K562 (cell line): ENCODE measurements around the gene PAQR6. TPM values are rescaled to one million over a fixed set of nuclear protein-coding genes. Genes with fewer than 3 reads are reported as not detected.
A peak's percentile ranks its signal among the peaks of the same experiment; 100 is the strongest.

Experiments
- ATAC-seq: fragments of 200-7000 bp; cut with Tn5 transposase; 3 replicates; pipeline ENCODE4 v1.9.1; 2020; ENCODE audit warnings: moderate library complexity
- BruUV-seq: library from RNA; stranded (reverse); fragments of 400-500 nt; replicated peaks from 2 replicates; lab custom pipeline; 2021; lab: Mats Ljungman, UMichigan
- CTCF ChIA-PET: fragments of 300-600 bp; formaldehyde crosslinking; extraction: SDS; loops from one replicate; lab custom pipeline; 2021; ENCODE audit warnings: low intra/inter-chr PET ratio; lab: Yijun Ruan, JAX
- POLR2A ChIA-PET: fragments of 300-600, 350-650 bp; sonication (Branson Sonifier 250); formaldehyde crosslinking; extraction: SDS; loops from one replicate; lab custom pipeline; 2021; ENCODE audit warnings: antibody characterized with exemption, inconsistent platforms; lab: Yijun Ruan, JAX
- DNase-seq, 4 experiments: peaks; one replicate each; pipeline versions ENCODE4 v3.0.0 to v3.0.0-alpha.2; 2011 to 2018; ENCODE audit warnings: low spot score in 3 of 4, mixed read lengths in 3 of 4; ENCODE audit errors: extremely low read depth in 1 of 4
- FAIRE-seq: peaks from 2 replicates; lab custom pipeline; 2011; peaks lifted over from hg19 to GRCh38; lab: Jason Lieb, UNC
- H2AFZ ChIP-seq: 2 replicates; pipeline ENCODE4 v1.6.0; 2011; ENCODE audit warnings: low read depth, low read length, control low read depth, inconsistent platforms
- H3K27ac ChIP-seq: fragments of 200-600 bp; 3 replicates; pipeline ENCODE4 v1.8.0; 2011; ENCODE audit warnings: low read depth, mild to moderate bottlenecking, control low read depth, inconsistent platforms, low read length, moderate library complexity, mixed read lengths; ENCODE audit errors: extremely low read depth
- H3K27me3 ChIP-seq, 2 experiments: fragments of 300-600 bp in 1 of 2; 2 replicates in 1 of 2; 3 replicates in 1 of 2; pipeline versions ENCODE4 v1.6.0 to v1.8.0; 2011; ENCODE audit warnings: inconsistent platforms in 2 of 2, low read length in 2 of 2, mild to moderate bottlenecking in 1 of 2, mixed read lengths in 1 of 2, moderate library complexity in 1 of 2; ENCODE audit not compliant: control insufficient read depth in 2 of 2, insufficient read depth in 2 of 2
- H3K36me3 ChIP-seq: fragments of 300-600 bp; 3 replicates; pipeline ENCODE4 v1.8.0; 2011; ENCODE audit warnings: mild to moderate bottlenecking, low read length, inconsistent platforms; ENCODE audit not compliant: control insufficient read depth, insufficient read depth
- H3K4me1 ChIP-seq, 2 experiments: fragments of 200-600 bp in 1 of 2; replicated peaks in 1 of 2; 2 replicates in 1 of 2; 3 replicates in 1 of 2; pipeline versions ENCODE4 v1.5.1 to v1.8.0; 2011; ENCODE audit warnings: inconsistent platforms in 2 of 2, low read length in 2 of 2, mild to moderate bottlenecking in 1 of 2, mixed read lengths in 1 of 2, moderate library complexity in 1 of 2; ENCODE audit not compliant: control insufficient read depth in 2 of 2, insufficient read depth in 2 of 2
- H3K4me2 ChIP-seq: 2 replicates; pipeline ENCODE4 v1.6.1; 2011; ENCODE audit warnings: low read length, control low read depth, inconsistent platforms, mixed read lengths; ENCODE audit not compliant: insufficient read depth
- H3K4me3 ChIP-seq: fragments of 200-600 bp; sonication (generic), shearing (Covaris generic); 2 replicates; pipeline ENCODE4 v1.5.1; 2016; ENCODE audit warnings: control low read depth, inconsistent platforms
- H3K79me2 ChIP-seq: fragments of 200-600 bp; 3 replicates; pipeline ENCODE4 v1.8.0; 2011; ENCODE audit warnings: low read length, inconsistent platforms; ENCODE audit not compliant: control insufficient read depth, insufficient read depth
- H3K9ac ChIP-seq, 2 experiments: 2 replicates each; pipeline versions ENCODE4 v1.6.0 to v1.6.1; 2011; ENCODE audit warnings: low read depth in 2 of 2, low read length in 2 of 2, control low read depth in 1 of 2, inconsistent platforms in 1 of 2, mild to moderate bottlenecking in 1 of 2, mixed read lengths in 1 of 2; ENCODE audit not compliant: insufficient read depth in 1 of 2
- H3K9me1 ChIP-seq: one replicate; pipeline ENCODE4 v1.6.0; 2011; ENCODE audit warnings: inconsistent platforms, mild to moderate bottlenecking, low read length, moderate library complexity; ENCODE audit not compliant: control insufficient read depth, insufficient read depth
- H3K9me3 ChIP-seq: replicated peaks from 2 replicates; pipeline ENCODE4 v1.5.1; 2011; ENCODE audit warnings: low read depth, low read length, inconsistent platforms; ENCODE audit not compliant: control insufficient read depth, insufficient read depth
- H4K20me1 ChIP-seq: replicated peaks from 2 replicates; pipeline ENCODE4 v1.6.1; 2011; ENCODE audit warnings: low read length, inconsistent platforms, mixed read lengths; ENCODE audit not compliant: control insufficient read depth, insufficient read depth
- KLF10 ChIP-seq: fragments of 250-450 bp; sonication (Bioruptor Pico); IDR thresholded peaks from 2 replicates; pipeline ENCODE4 v1.6.1; 2021; ENCODE audit warnings: matching md5 sums
- ZKSCAN8 ChIP-seq: fragments of 200-800 bp; sonication (Bioruptor generic); IDR thresholded peaks from 2 replicates; pipeline ENCODE4 v1.6.1; 2016; ENCODE audit warnings: missing genetic modification characterization, missing compliant biosample characterization
- WGBS: fragments of 100-300 bp; shearing (Covaris generic); methylation state at CpG from one replicate; pipeline ENCODE4 v1.1.6; 2016; ENCODE audit warnings: low coverage, mixed read lengths; ENCODE audit not compliant: insufficient coverage; ENCODE audit errors: missing lambda C conversion rate; 5-methylcytosine and 5-hydroxymethylcytosine counted together
- in situ Hi-C: fragments of 300-500 bp; cut with MboI; formaldehyde crosslinking; loops from 4 replicates; pipeline ENCODE4 v1.15.0; 2018; ENCODE audit warnings: inconsistent platforms, mixed read lengths
- intact Hi-C: fragments of 100-400 bp; cut with micrococcal nuclease; formaldehyde crosslinking; loops from 2 replicates; pipeline ENCODE4 v1.14.2; 2022
- polyA plus RNA-seq, 8 experiments: library from polyadenylated mRNA; depleted of rRNA in 4 of 8; stranded (reverse) in 5 of 8; unstranded in 3 of 8; fragments of >200 nt; fragmentation: Nextera tagmentation in 2 of 8; fragmentation: Illumina TruSeq in 1 of 8; extraction: Ambion mirVana in 2 of 8; extraction: Trizol in 1 of 8; gene quantifications; 2 replicates each; pipeline versions ENCODE4 v1.2.1 to v1.2.3, GENCODE V29; 2011 to 2014; ENCODE audit warnings: inconsistent platforms in 1 of 8, missing spikeins in 1 of 8
- total RNA-seq, 7 experiments: library from RNA; depleted of rRNA in 6 of 7; stranded (reverse); fragments of >200 nt in 6 of 7; fragmentation: Illumina TruSeq in 2 of 7; extraction: Trizol in 2 of 7; gene quantifications; 2 replicates each; pipeline versions ENCODE4 v1.2.1 to v1.2.3, GENCODE V29; 2011 to 2021; ENCODE audit warnings: low replicate concordance in 1 of 7
- TF ChIP-seq, protein P1 (sequence below), 3 experiments: fragments of 200-800 bp in 1 of 3; sonication (Bioruptor generic) in 1 of 3; sonication (generic) in 1 of 3; formaldehyde crosslinking in 1 of 3; IDR thresholded peaks; 2 replicates each; pipeline versions ENCODE4 v1.6.1 to v1.8.0; 2016 to 2022; ENCODE audit warnings: mild to moderate bottlenecking in 2 of 3, missing compliant biosample characterization in 2 of 3, missing genetic modification characterization in 2 of 3, missing genetic modification reagents in 1 of 3
- TF ChIP-seq, protein P2 (sequence below): fragments of 200-800 bp; sonication (Bioruptor generic); IDR thresholded peaks from 2 replicates; pipeline ENCODE4 v1.6.1; 2017; ENCODE audit warnings: missing genetic modification characterization, missing compliant biosample characterization

The PAQR6 gene
- total and polyA plus RNA-seq, 9 of the 15 experiments (the other 6 are each of a cell fraction or from before 2014, with no cell fraction given) = 0.07 to 1.8 (median 0.62) TPM

DNA sequence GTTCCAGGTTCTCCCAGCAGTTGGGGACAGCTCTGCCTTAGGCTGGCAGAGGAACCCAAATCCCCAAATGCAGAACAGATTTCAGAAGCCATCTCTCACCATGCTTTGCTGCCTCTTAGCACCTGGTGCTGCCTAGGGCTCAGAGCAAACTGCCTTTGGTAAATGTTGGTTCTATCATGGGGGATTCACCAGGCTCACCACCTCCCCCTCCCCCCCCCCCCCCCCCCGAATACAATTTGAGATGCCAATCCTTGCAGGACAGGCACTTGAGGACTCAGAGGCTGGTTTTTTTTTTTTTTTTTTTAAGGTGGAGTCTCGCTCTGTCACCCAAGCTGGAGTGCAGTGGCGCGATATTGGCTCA is 447 bp upstream of the PAQR6 start:
- Histone ChIP-seq H4K20me1 (no peaks in the 10 kb centered on the region), H3K4me3 (no peak overlapping the region), H3K36me3 (peaks cover 44% of the 10 kb centered on the region; the same call in 2 of the 3 replicates), H3K79me2 (no peaks in the 10 kb centered on the region), H3K9ac (peak overlapping the region in 1 of 2 experiments; percentile 52; a peak in 1 of 4 replicates), H2AFZ (no peak overlapping the region), H3K9me3 (no peaks in the 10 kb centered on the region), H3K27me3 (no peaks in the 10 kb centered on the region), H3K27ac (no peak overlapping the region), H3K4me1 (peaks cover 0 to 45% of the 10 kb centered on the region in 2 experiments; a peak in 3 of 5 replicates), H3K4me2 (no peak overlapping the region), H3K9me1 (no peaks in the 10 kb centered on the region)
- TF ChIP-seq, protein P1, sequence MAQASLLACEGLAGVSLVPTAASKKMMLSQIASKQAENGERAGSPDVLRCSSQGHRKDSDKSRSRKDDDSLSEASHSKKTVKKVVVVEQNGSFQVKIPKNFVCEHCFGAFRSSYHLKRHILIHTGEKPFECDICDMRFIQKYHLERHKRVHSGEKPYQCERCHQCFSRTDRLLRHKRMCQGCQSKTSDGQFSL (CRISPR knock-in tag; IDR thresholded peaks at IDR 0.05) = 0 out of 2 replicates have a peak, but pooled peaks have one; percentile 16
- TF ChIP-seq, protein P1 (tag; IDR thresholded peaks at IDR 0.05) = peak in 1 of 2 experiments; percentile 28; a peak in 1 of 4 replicates
- TF ChIP-seq, protein P2, sequence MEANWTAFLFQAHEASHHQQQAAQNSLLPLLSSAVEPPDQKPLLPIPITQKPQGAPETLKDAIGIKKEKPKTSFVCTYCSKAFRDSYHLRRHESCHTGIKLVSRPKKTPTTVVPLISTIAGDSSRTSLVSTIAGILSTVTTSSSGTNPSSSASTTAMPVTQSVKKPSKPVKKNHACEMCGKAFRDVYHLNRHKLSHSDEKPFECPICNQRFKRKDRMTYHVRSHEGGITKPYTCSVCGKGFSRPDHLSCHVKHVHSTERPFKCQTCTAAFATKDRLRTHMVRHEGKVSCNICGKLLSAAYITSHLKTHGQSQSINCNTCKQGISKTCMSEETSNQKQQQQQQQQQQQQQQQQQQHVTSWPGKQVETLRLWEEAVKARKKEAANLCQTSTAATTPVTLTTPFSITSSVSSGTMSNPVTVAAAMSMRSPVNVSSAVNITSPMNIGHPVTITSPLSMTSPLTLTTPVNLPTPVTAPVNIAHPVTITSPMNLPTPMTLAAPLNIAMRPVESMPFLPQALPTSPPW (CRISPR knock-in tag) = 0 out of 2 replicates have a peak, but pooled peaks have one; percentile 34
- no peak for TF ChIP-seq KLF10
- no peak for TF ChIP-seq ZKSCAN8
- DNase-seq = no peak
- 83% methylated on average over 2 of the region's 4 CpGs for WGBS
- FAIRE-seq = no peak
- in situ Hi-C loops = no loop called here
- intact Hi-C loops = no loop called here
- no peak for ATAC-seq
- BruUV-seq = no TSS peak
- ChIA-PET CTCF (no interaction called here), POLR2A (interaction anchor here (0.7 to 1.4 kb wide), 6 partner anchors 10 to 156 kb away, joined by 3 to 5 read pairs (median 4); no protein-coding TSS in a partner anchor)
